ENCODE data around the gene SETBP1. TPM values are rescaled to one million over a fixed set of nuclear protein-coding genes. Genes with fewer than 3 reads are reported as not detected.

SETBP1 gene
- total and polyA plus RNA-seq, 2 of the 8 experiments (the other 6 are each of a cell fraction or from before 2014, with no cell fraction given), result 2.0 to 6.5 TPM

- Histone ChIP-seq H3K4me2 (ENCODE audit: insufficient read depth in 1 of 2, low read depth in 2 of 2, low read length in 2 of 2) (no peak overlapping the region), H3K79me1 (ENCODE audit: low read depth, low read length) (no peaks in the 10 kb centered on the region; the same call in 1 of the 2 replicates), H2BK120ac (replicated peaks; ENCODE audit: low read depth, low read length) (no peak overlapping the region), H3K4me3 (ENCODE audit: extremely low read depth in 1 of 4, insufficient read depth in 2 of 4, low read depth in 3 of 4, low read length in 4 of 4) (no peak overlapping the region), H2BK5ac (ENCODE audit: low read depth, low read length) (no peak overlapping the region), H3K27ac (ENCODE audit: low read depth, low read length) (no peak overlapping the region), H3K9ac (replicated peaks in 1 of 4; ENCODE audit: extremely low read depth in 1 of 4, low read depth in 3 of 4, low read length in 3 of 4) (no peak overlapping the region), H2BK20ac (ENCODE audit: low read length) (no peak overlapping the region), H3K56ac (replicated peaks; ENCODE audit: insufficient read length, low read depth, low read length) (no peak overlapping the region), H3K18ac (ENCODE audit: extremely low read depth, low read length) (no peak overlapping the region), H3K14ac (ENCODE audit: insufficient read length) (no peak overlapping the region), H4K91ac (replicated peaks; ENCODE audit: insufficient read length, low read length) (no peak overlapping the region), H3K79me2 (ENCODE audit: control insufficient read depth in 1 of 2, insufficient read depth in 2 of 2, low read length in 2 of 2) (no peaks in the 10 kb centered on the region), H4K8ac (ENCODE audit: extremely low read depth, insufficient read depth, low read length) (no peak overlapping the region), H3K23ac (ENCODE audit: insufficient read length) (no peak overlapping the region), H3K23me2 (ENCODE audit: low read depth, low read length) (no peaks in the 10 kb centered on the region), H2AFZ (ENCODE audit: low read length) (no peak overlapping the region), H2AK5ac (ENCODE audit: low read depth, low read length) (no peak overlapping the region), H2BK12ac (ENCODE audit: low read depth, low read length) (no peak overlapping the region), H3K36me3 (ENCODE audit: control insufficient read depth in 2 of 4, insufficient read depth in 4 of 4, low read length in 3 of 4) (no peaks in the 10 kb centered on the region), H2BK15ac (ENCODE audit: low read length) (no peak overlapping the region), H3K4me1 (replicated peaks in 1 of 4; ENCODE audit: control insufficient read depth in 3 of 4, insufficient read depth in 4 of 4, low read length in 3 of 4) (peaks cover 7 to 9% (median 8%) of the 10 kb centered on the region in 4 experiments; a peak in 4 of 7 replicates), H3K4ac (replicated peaks; ENCODE audit: insufficient read length, low read depth, low read length) (no peak overlapping the region), H3K27me3 (replicated peaks in 1 of 4; ENCODE audit: control insufficient read depth in 3 of 4, extremely low read depth in 1 of 4, insufficient read depth in 3 of 4, low read length in 3 of 4) (no peaks in the 10 kb centered on the region), H4K5ac (ENCODE audit: insufficient read length, low read depth, low read length) (no peak overlapping the region), H3K9me3 (ENCODE audit: insufficient read depth in 2 of 2, low read depth in 1 of 2, low read length in 1 of 2) (no peaks in the 10 kb centered on the region), H4K20me1 (replicated peaks in 1 of 2; ENCODE audit: control insufficient read depth in 1 of 2, insufficient read depth in 2 of 2, low read length in 2 of 2) (no peaks in the 10 kb centered on the region)
- DNase-seq (ENCODE audit: low read depth in 1 of 2, low spot score in 2 of 2) (no peak), FAIRE-seq (no peak)
- POLR2A ChIA-PET (ENCODE audit: partially characterized antibody), result no interaction called here
- CTCF ChIA-PET (ENCODE audit: partially characterized antibody), result interaction anchor here (0.6 to 1.7 kb wide), 6 partner anchors 9 to 686 kb away, joined by 3 to 6 read pairs (median 3); no protein-coding TSS in a partner anchor
- WGBS, 2 experiments (ENCODE audit: extremely low coverage in 1 of 2, insufficient coverage in 1 of 2, insufficient read length in 1 of 2, insufficient replicate concordance in 2 of 2, low coverage in 1 of 2, low lambda C conversion rate in 2 of 2, missing lambda C conversion rate in 1 of 2), result 93% methylated on average over 6 of the region's 6 CpGs; no CpG with 5 or more reads in 1 of the 2 experiments
- TF ChIP-seq USF2 (IDR thresholded peaks at IDR 0.05; ENCODE audit: low read length), result no peak
- TF ChIP-seq SIN3A (conservative IDR thresholded peaks at IDR 0.05 in 1 of 2, IDR thresholded peaks at IDR 0.05 in 1 of 2; ENCODE audit: low read depth in 1 of 2, low read length in 2 of 2), result no peak
- TF ChIP-seq NRF1 (IDR thresholded peaks at IDR 0.05; ENCODE audit: low read depth, low read length), result no peak
- no peak for TF ChIP-seq RXRA (IDR thresholded peaks at IDR 0.05; ENCODE audit: insufficient read depth, low read depth, low read length)
- no peak for TF ChIP-seq TBP (IDR thresholded peaks at IDR 0.05; ENCODE audit: low read depth, low read length)
- TF ChIP-seq GTF2F1 (IDR thresholded peaks at IDR 0.05; ENCODE audit: borderline replicate concordance, low read depth, low read length), result no peak
- TF ChIP-seq RNF2 (IDR thresholded peaks at IDR 0.05; ENCODE audit: borderline replicate concordance, low read depth, low read length, missing control alignments, poor library complexity, severe bottlenecking), result no peak
These were observed 42.7 kb downstream of the SETBP1 start for GRCh38 chr18:44723411-44723810.

Data from H1 (cell line).